Sigmoid colon (tissue), 7 donors: ENCODE results near the gene AVPR1B. TPM values are rescaled to one million over a fixed set of nuclear protein-coding genes. Genes with fewer than 3 reads are reported as not detected.

ENCODE experiments used
- DNase-seq: peaks from one replicate; pipeline ENCODE4 v3.0.0-alpha.2; 2019
- H3K27ac ChIP-seq, 4 donors: fragments of 200-600 bp; sonication (generic); one replicate each; pipeline ENCODE4 v1.5.1; 2016 to 2019; ENCODE audit warnings: mild to moderate bottlenecking in 1 of 4
- H3K27me3 ChIP-seq, 3 donors: fragments of 200-600 bp; sonication (generic); one replicate each; pipeline ENCODE4 v1.5.1; 2019; ENCODE audit warnings: mild to moderate bottlenecking in 1 of 3
- H3K36me3 ChIP-seq, 4 donors: fragments of 200-600 bp; sonication (generic); one replicate each; pipeline ENCODE4 v1.5.1; 2016 to 2019
- H3K4me1 ChIP-seq, 4 donors: fragments of 200-600 bp; sonication (generic); one replicate each; pipeline ENCODE4 v1.5.1; 2017 to 2019
- H3K4me3 ChIP-seq, 4 donors: fragments of 200-600 bp; sonication (generic); one replicate each; pipeline ENCODE4 v1.5.1; 2017 to 2019; ENCODE audit warnings: mild to moderate bottlenecking in 2 of 4, moderate library complexity in 1 of 4
- H3K9me3 ChIP-seq, 4 donors: fragments of 200-600 bp in 3 of 4; sonication (generic) in 3 of 4; one replicate each; pipeline versions ENCODE4 v1.5.1 to v1.6.1; 2013 to 2019
- CTCF ChIP-seq, 4 experiments: fragments of 450-650 bp in 3 of 4; fragments of 200-600 bp in 1 of 4; IDR thresholded peaks; one replicate each; pipeline ENCODE4 v1.5.1; 2016 to 2019; ENCODE audit warnings: antibody characterized with exemption in 4 of 4, mild to moderate bottlenecking in 3 of 4, moderate library complexity in 2 of 4
- EP300 ChIP-seq, 4 donors: sonication (generic); formaldehyde crosslinking; IDR thresholded peaks; one replicate each; pipeline ENCODE4 v1.6.1; 2017; ENCODE audit warnings: antibody characterized with exemption in 4 of 4
- POLR2A ChIP-seq, 2 donors: fragments of 450-650 bp; IDR thresholded peaks; one replicate each; pipeline ENCODE4 v1.6.1; 2016; ENCODE audit warnings: antibody characterized with exemption in 2 of 2, mild to moderate bottlenecking in 2 of 2, moderate library complexity in 2 of 2
- POLR2AphosphoS5 ChIP-seq, 4 donors: sonication (generic); formaldehyde crosslinking; IDR thresholded peaks; one replicate each; pipeline ENCODE4 v1.6.1; 2017; ENCODE audit warnings: antibody characterized with exemption in 4 of 4
- WGBS, 2 donors: extraction: QIAGEN DNeasy Blood & Tissue Kit; methylation state at CpG; one replicate each; pipeline ENCODE4 v1.1.7; 2013; 5-methylcytosine and 5-hydroxymethylcytosine counted together
- intact Hi-C: fragments of 100-400 bp; cut with DNase I; formaldehyde crosslinking; loops from one replicate; pipeline ENCODE4 v1.15.1; 2023
- polyA plus RNA-seq, 3 donors: library from polyadenylated mRNA; stranded (reverse); fragments of 200-250 nt; gene quantifications; one replicate each; pipeline ENCODE4 v1.2.3, GENCODE V29; 2013
- total RNA-seq, 4 donors: library from RNA; depleted of rRNA; stranded (reverse); fragments of >200 nt; gene quantifications; one replicate each; pipeline ENCODE4 v1.1.0, GENCODE V29; 2016
- donor health status: healthy with polysubstance abuse.
- donor health status: Bipolar disorder and iron deficiency.
- donor health status: healthy.

The AVPR1B gene
- total and polyA plus RNA-seq, 7 donors, result 0.23 to 0.36 TPM; not detected in 5

- intact Hi-C loops, result no loop called here
- no peaks in the 10 kb centered on the region for H3K9me3 ChIP-seq
- 75 to 76% methylated on average over 4 of the region's 4 CpGs for WGBS, 2 donors
- TF ChIP-seq POLR2AphosphoS5 (IDR thresholded peaks at IDR 0.05), result no peak
- no peaks in the 10 kb centered on the region for H3K36me3 ChIP-seq
- no peaks in the 10 kb centered on the region for H3K4me1 ChIP-seq
- DNase-seq, result no peak
- no peaks in the 10 kb centered on the region for H3K27me3 ChIP-seq
- no peak overlapping the region for H3K4me3 ChIP-seq
- H3K27ac ChIP-seq, result no peak overlapping the region
Measured at GRCh38 chr1:206128196-206128595, 11.0 kb upstream of the AVPR1B start.

GRCh38 chr1:206127336-206127735 lies 10.1 kb upstream of the AVPR1B start:
- no peaks in the 10 kb centered on the region for H3K27me3 ChIP-seq
- H3K4me1 ChIP-seq, result no peaks in the 10 kb centered on the region
- intact Hi-C loops, result no loop called here
- no peaks in the 10 kb centered on the region for H3K36me3 ChIP-seq
- H3K27ac ChIP-seq, result no peak overlapping the region
- 92 to 94% methylated on average over 9 of the region's 9 CpGs for WGBS, 2 donors
- H3K4me3 ChIP-seq, result no peak overlapping the region
- DNase-seq, result no peak
- no peaks in the 10 kb centered on the region for H3K9me3 ChIP-seq
- TF ChIP-seq POLR2A (IDR thresholded peaks at IDR 0.05), result no peak
- no peak for TF ChIP-seq CTCF (IDR thresholded peaks at IDR 0.05)
- TF ChIP-seq EP300 (IDR thresholded peaks at IDR 0.05), result no peak
- no peak for TF ChIP-seq POLR2AphosphoS5 (IDR thresholded peaks at IDR 0.05)

GRCh38 chr1:206125346-206125745 lies 8.2 kb upstream of the AVPR1B start:
- WGBS, 2 donors, result 93 to 96% methylated on average over 1 of the region's 1 CpG

GRCh38 chr1:206122686-206123085 lies 5.5 kb upstream of the AVPR1B start:
- Histone ChIP-seq H3K27me3 (peaks cover 0 to 13% (median 6%) of the 10 kb centered on the region in 3 donors), H3K36me3 (no peaks in the 10 kb centered on the region), H3K4me3 (no peak overlapping the region), H3K9me3 (peaks cover 0 to 11% (median 3%) of the 10 kb centered on the region in 4 donors), H3K27ac (no peak overlapping the region), H3K4me1 (peaks cover 0 to 3% (median 3%) of the 10 kb centered on the region in 4 donors)
- TF ChIP-seq POLR2AphosphoS5 (IDR thresholded peaks at IDR 0.05), result no peak
- no peak for TF ChIP-seq CTCF (IDR thresholded peaks at IDR 0.05)
- no peak for TF ChIP-seq EP300 (IDR thresholded peaks at IDR 0.05)
- TF ChIP-seq POLR2A (IDR thresholded peaks at IDR 0.05), result no peak
- intact Hi-C loops, result no loop called here
- DNase-seq, result no peak

More at GRCh38 chr1:206125346-206125745, 8.2 kb upstream of the AVPR1B start:
- Histone ChIP-seq H3K27me3 (no peaks in the 10 kb centered on the region), H3K36me3 (no peaks in the 10 kb centered on the region), H3K4me3 (no peak overlapping the region), H3K27ac (no peak overlapping the region), H3K4me1 (no peaks in the 10 kb centered on the region), H3K9me3 (peaks cover 0 to 11% (median 3%) of the 10 kb centered on the region in 4 donors)
- intact Hi-C loops, result no loop called here
- no peak for DNase-seq
- TF ChIP-seq POLR2A (IDR thresholded peaks at IDR 0.05), result no peak
- no peak for TF ChIP-seq POLR2AphosphoS5 (IDR thresholded peaks at IDR 0.05)
- TF ChIP-seq CTCF (IDR thresholded peaks at IDR 0.05), result no peak
- TF ChIP-seq EP300 (IDR thresholded peaks at IDR 0.05), result no peak

- Histone ChIP-seq H3K4me3 (no peak overlapping the region), H3K27ac (no peak overlapping the region), H3K36me3 (no peaks in the 10 kb centered on the region), H3K9me3 (peaks cover 0 to 11% (median 3%) of the 10 kb centered on the region in 4 donors), H3K27me3 (peaks cover 0 to 27% (median 19%) of the 10 kb centered on the region in 3 donors), H3K4me1 (peaks cover 0 to 14% (median 12%) of the 10 kb centered on the region in 4 donors)
- WGBS, 2 donors, result 81 to 85% methylated on average over 1 of the region's 1 CpG
- no peak for DNase-seq
- no peak for TF ChIP-seq POLR2AphosphoS5 (IDR thresholded peaks at IDR 0.05)
- no peak for TF ChIP-seq CTCF (IDR thresholded peaks at IDR 0.05)
- no peak for TF ChIP-seq POLR2A (IDR thresholded peaks at IDR 0.05)
- TF ChIP-seq EP300 (IDR thresholded peaks at IDR 0.05), result no peak
- intact Hi-C loops, result no loop called here
Measured at GRCh38 chr1:206121269-206121668, 4.1 kb upstream of the AVPR1B start.
